ENCODE data around the gene ADAT2. TPM values are rescaled to one million over a fixed set of nuclear protein-coding genes. Genes with fewer than 3 reads are reported as not detected.

The ADAT2 gene
- total and polyA plus RNA-seq, 2 of the 13 experiments (the other 11 are each of a cell fraction or from before 2014, with no cell fraction given): 10.5 to 18.3 TPM

DNA sequence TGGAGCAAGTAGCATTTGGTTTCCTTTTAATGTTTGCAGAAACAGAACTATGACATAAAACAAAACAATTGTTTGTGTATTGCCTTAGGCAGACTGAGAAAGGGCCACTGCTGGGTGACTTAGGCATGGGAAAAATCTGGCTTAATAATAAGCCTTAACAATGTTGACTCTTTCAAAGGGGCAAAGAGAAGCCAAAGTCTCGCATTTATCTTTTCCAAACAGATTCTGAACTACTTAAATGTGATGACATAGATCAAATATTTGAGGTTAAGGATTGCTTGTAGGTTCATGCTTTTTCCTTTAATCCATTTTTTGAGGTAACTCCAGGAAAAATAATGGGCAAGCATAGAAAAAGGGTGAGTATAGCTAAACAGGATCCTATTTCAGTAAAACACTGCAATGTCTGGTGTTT, 39.6 kb downstream of the ADAT2 start (continued):
- no peak for TF ChIP-seq ATF5 (CRISPR knock-in tag; IDR thresholded peaks at IDR 0.05; ENCODE audit: low read depth)
- TF ChIP-seq, protein P1, sequence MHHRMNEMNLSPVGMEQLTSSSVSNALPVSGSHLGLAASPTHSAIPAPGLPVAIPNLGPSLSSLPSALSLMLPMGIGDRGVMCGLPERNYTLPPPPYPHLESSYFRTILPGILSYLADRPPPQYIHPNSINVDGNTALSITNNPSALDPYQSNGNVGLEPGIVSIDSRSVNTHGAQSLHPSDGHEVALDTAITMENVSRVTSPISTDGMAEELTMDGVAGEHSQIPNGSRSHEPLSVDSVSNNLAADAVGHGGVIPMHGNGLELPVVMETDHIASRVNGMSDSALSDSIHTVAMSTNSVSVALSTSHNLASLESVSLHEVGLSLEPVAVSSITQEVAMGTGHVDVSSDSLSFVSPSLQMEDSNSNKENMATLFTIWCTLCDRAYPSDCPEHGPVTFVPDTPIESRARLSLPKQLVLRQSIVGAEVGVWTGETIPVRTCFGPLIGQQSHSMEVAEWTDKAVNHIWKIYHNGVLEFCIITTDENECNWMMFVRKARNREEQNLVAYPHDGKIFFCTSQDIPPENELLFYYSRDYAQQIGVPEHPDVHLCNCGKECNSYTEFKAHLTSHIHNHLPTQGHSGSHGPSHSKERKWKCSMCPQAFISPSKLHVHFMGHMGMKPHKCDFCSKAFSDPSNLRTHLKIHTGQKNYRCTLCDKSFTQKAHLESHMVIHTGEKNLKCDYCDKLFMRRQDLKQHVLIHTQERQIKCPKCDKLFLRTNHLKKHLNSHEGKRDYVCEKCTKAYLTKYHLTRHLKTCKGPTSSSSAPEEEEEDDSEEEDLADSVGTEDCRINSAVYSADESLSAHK (CRISPR knock-in tag; IDR thresholded peaks at IDR 0.05; ENCODE audit: borderline replicate concordance): no peak
- no peak for TF ChIP-seq TMF1 (CRISPR knock-in tag; IDR thresholded peaks at IDR 0.05; ENCODE audit: low read depth)
- TF ChIP-seq MTF2 (CRISPR knock-in tag; IDR thresholded peaks at IDR 0.05; ENCODE audit: borderline replicate concordance): no peak
- no peak for TF ChIP-seq ZNF510 (CRISPR knock-in tag; IDR thresholded peaks at IDR 0.05; ENCODE audit: low read depth)
- no peak for TF ChIP-seq MEIS1 (CRISPR knock-in tag; IDR thresholded peaks at IDR 0.05; ENCODE audit: borderline replicate concordance)
- no peak for TF ChIP-seq ZNF782 (CRISPR knock-in tag; IDR thresholded peaks at IDR 0.05; ENCODE audit: borderline replicate concordance)
- TF ChIP-seq, protein P2, sequence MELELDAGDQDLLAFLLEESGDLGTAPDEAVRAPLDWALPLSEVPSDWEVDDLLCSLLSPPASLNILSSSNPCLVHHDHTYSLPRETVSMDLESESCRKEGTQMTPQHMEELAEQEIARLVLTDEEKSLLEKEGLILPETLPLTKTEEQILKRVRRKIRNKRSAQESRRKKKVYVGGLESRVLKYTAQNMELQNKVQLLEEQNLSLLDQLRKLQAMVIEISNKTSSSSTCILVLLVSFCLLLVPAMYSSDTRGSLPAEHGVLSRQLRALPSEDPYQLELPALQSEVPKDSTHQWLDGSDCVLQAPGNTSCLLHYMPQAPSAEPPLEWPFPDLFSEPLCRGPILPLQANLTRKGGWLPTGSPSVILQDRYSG (CRISPR knock-in tag; IDR thresholded peaks at IDR 0.05): no peak
- TF ChIP-seq HCFC1 (IDR thresholded peaks at IDR 0.05; ENCODE audit: low read depth, low read length): no peak
- TF ChIP-seq, protein P3, sequence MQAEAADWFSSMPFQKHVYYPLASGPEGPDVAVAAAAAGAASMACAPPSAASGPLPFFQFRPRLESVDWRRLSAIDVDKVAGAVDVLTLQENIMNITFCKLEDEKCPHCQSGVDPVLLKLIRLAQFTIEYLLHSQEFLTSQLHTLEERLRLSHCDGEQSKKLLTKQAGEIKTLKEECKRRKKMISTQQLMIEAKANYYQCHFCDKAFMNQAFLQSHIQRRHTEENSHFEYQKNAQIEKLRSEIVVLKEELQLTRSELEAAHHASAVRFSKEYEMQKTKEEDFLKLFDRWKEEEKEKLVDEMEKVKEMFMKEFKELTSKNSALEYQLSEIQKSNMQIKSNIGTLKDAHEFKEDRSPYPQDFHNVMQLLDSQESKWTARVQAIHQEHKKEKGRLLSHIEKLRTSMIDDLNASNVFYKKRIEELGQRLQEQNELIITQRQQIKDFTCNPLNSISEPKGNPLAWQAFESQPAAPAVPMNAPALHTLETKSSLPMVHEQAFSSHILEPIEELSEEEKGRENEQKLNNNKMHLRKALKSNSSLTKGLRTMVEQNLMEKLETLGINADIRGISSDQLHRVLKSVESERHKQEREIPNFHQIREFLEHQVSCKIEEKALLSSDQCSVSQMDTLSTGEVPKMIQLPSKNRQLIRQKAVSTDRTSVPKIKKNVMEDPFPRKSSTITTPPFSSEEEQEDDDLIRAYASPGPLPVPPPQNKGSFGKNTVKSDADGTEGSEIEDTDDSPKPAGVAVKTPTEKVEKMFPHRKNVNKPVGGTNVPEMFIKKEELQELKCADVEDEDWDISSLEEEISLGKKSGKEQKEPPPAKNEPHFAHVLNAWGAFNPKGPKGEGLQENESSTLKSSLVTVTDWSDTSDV (CRISPR knock-in tag; IDR thresholded peaks at IDR 0.05): no peak
- TF ChIP-seq, protein P4, sequence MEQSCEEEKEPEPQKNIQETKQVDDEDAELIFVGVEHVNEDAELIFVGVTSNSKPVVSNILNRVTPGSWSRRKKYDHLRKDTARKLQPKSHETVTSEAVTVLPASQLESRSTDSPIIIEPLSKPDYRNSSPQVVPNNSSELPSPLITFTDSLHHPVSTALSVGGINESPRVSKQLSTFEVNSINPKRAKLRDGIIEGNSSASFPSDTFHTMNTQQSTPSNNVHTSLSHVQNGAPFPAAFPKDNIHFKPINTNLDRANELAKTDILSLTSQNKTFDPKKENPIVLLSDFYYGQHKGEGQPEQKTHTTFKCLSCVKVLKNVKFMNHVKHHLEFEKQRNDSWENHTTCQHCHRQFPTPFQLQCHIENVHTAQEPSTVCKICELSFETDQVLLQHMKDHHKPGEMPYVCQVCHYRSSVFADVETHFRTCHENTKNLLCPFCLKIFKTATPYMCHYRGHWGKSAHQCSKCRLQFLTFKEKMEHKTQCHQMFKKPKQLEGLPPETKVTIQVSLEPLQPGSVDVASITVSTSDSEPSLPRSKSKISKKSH (CRISPR knock-in tag; IDR thresholded peaks at IDR 0.05; ENCODE audit: borderline replicate concordance): no peak
- no peak for TF ChIP-seq AKNA (CRISPR knock-in tag; IDR thresholded peaks at IDR 0.05; ENCODE audit: borderline replicate concordance)
- no peak; the same call in 1 of the 2 replicates for TF ChIP-seq ZNF749 (CRISPR knock-in tag; IDR thresholded peaks at IDR 0.05; ENCODE audit: borderline replicate concordance)
- no peak for TF ChIP-seq ZMYM2 (CRISPR knock-in tag; IDR thresholded peaks at IDR 0.05)
